Measurements from ENCODE around the gene ENGASE.

ENGASE gene

DNA sequence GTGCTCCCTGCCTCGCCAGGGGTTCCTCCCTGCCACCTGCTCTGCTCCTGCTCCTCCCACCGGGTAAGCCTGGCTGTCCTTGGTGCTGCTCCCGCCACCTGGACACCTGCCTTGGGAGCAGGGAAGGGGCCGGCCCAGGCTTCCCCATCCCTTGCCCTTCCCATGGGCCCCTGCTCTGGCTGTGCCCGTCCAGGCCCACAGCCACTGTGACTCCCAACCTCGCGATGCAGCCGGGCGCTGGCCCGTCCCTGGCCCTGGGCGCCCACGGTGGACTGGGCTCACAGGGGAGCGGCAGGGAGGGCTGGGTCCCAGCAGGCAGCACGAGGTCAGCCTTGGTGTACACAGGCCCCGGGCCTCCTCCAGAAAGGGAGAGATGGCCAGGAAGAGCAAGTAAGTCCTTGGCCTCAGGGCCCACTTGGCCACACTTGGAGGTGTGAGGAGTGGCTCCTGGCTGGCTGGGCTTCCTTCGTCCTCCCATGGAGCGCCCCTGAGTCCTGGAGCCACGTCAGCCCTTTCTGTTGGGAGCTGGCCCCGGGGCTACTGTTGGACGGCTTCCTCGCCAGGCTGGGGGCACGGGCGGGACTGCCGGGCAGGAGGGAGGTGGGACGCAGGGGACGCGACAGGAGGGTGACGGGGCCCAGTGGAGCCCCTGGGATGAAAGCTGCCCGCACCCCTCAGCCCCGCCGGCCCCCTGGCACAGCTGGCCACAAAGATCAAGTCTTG, 15.3 kb downstream of the ENGASE start:
- no peaks in the 10 kb centered on the region for H3K9me3 Mint-ChIP-seq
- no peak overlapping the region for H3K27ac Mint-ChIP-seq
- peaks cover 5% of the 10 kb centered on the region for H3K27me3 Mint-ChIP-seq
- H3K4me1 Mint-ChIP-seq = peaks cover 12% of the 10 kb centered on the region
- peaks cover 2% of the 10 kb centered on the region for H3K36me3 Mint-ChIP-seq
- H3K4me3 Mint-ChIP-seq = no peak overlapping the region

DNA sequence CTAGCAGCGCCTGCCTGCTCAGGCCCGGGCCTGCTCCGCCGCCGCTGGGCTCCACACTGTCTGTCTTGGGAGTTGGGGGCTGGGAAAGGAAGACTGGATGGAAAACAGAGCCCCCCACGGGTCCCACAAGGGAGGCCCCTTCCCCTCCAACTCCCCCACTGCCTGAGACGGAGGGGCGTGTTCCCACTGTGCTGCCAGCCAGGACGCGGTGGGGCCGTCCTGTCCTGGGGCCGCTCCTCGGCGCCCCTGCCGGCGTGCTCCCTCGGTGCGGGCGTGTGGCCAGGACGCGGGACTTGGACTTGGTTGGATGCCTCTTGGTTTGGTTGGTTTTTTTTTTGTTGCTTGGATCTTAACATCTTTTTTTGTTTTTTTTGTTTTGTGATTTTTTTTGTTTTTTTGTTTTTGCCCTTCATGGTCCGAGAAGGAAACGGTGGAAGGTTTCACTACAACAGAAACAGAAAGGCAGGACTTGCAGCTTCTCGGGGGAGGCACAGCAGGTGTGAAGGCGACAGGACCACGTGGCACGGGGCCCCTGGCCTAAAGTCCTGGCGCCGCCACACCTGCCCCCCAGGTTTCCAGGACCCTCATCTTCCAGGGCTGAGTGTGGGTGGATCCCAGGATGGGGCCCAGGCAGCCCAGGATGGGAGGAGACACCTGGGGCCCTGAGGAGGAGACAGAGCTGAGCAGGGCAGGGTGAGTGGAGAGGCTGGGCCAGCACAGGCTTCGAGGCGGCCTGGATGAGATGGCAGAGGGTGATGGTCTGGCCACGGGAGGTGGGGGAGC, 16.0 kb downstream of the ENGASE start:
- Mint-ChIP-seq H3K4me3 (no peak overlapping the region), H3K27me3 (peaks cover 5% of the 10 kb centered on the region), H3K27ac (peak overlapping the region; percentile 84), H3K9me3 (no peaks in the 10 kb centered on the region), H3K36me3 (peaks cover 2% of the 10 kb centered on the region), H3K4me1 (peaks cover 12% of the 10 kb centered on the region)

DNA sequence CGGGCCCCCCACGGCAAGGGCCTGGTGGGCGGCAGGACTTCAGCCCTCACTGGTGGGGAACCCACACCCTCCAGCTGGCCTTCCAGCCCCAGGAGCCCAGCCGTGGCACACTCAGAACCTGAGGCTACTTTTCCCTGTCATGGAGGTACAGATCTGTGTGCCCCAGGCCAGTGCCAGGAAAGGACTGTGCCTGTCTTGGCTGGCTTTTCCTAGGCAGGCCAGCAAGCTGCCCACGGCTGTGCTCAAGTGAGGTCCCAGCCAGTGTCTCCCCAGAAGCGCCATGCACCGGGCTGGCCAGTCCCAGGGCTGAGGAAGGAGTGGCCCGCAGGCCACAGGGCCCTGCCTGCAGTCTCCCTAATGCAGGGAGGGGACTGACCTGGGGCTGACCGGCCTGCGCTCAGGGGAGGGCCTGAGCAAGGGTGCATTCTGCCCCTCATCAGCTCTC, 16.6 kb downstream of the ENGASE start:
- H3K4me3 Mint-ChIP-seq = no peak overlapping the region
- no peak overlapping the region for H3K27ac Mint-ChIP-seq
- H3K9me3 Mint-ChIP-seq = no peaks in the 10 kb centered on the region
- peaks cover 2% of the 10 kb centered on the region for H3K36me3 Mint-ChIP-seq
- peaks cover 9% of the 10 kb centered on the region for H3K27me3 Mint-ChIP-seq
- peaks cover 12% of the 10 kb centered on the region for H3K4me1 Mint-ChIP-seq

DNA sequence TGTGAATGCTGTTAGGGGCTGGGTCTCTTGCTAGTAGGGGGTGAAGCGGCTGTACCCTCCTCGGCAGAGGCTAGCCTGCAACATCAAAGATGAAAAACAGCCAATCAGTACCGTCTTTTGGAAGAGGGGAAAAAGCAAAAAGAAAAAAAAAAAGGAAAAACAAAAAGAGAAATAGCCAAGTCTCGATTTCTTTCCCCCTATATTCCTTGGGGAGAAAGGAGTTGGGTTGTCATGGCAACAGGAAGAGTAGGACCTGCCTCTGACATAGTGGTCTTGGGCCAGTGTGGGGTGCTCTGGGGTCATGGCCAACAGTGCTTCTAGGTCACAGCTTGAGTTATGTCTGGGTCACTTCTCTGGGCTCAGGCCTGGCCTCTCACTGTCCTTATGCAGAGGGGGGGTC, 17.9 kb downstream of the ENGASE start:
- Mint-ChIP-seq H3K27me3 (peaks cover 11% of the 10 kb centered on the region), H3K36me3 (no peaks in the 10 kb centered on the region), H3K9me3 (no peaks in the 10 kb centered on the region), H3K27ac (no peak overlapping the region), H3K4me3 (no peak overlapping the region), H3K4me1 (peaks cover 12% of the 10 kb centered on the region)

GRCh38 chr17:79093270-79093669, 18.6 kb downstream of the ENGASE start:
- no peaks in the 10 kb centered on the region for H3K9me3 Mint-ChIP-seq

DNA sequence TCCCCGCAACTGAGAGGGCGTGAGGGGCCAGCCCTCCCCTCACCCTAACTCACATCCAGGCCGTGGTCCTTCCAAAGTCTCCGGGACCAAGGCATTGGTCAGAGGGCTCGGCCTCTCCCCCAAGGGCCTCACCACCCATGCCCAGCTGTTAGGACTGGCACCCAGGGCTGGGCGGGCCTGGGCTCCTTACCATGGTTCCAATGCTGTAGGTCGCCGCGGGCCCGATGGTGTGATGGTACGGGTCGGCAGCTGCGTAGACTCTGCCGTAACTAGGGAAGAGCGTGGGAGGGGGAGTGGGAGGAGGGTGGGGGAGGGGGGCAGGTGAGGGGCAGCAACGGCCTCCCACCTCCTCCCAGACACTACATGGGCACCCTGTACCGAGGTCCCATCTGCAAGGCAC, 19.6 kb downstream of the ENGASE start:
- Mint-ChIP-seq H3K27me3 (peaks cover 23% of the 10 kb centered on the region), H3K36me3 (no peaks in the 10 kb centered on the region), H3K4me3 (no peak overlapping the region), H3K4me1 (peaks cover 19% of the 10 kb centered on the region), H3K9me3 (no peaks in the 10 kb centered on the region), H3K27ac (no peak overlapping the region)

More at GRCh38 chr17:79093270-79093669, 18.6 kb downstream of the ENGASE start:
- Mint-ChIP-seq H3K36me3 (no peaks in the 10 kb centered on the region), H3K4me3 (no peak overlapping the region), H3K27ac (no peak overlapping the region), H3K27me3 (peaks cover 16% of the 10 kb centered on the region), H3K4me1 (peaks cover 19% of the 10 kb centered on the region)

- no peak overlapping the region for H3K27ac Mint-ChIP-seq
- peaks cover 19% of the 10 kb centered on the region for H3K4me1 Mint-ChIP-seq
- no peaks in the 10 kb centered on the region for H3K36me3 Mint-ChIP-seq
- no peaks in the 10 kb centered on the region for H3K9me3 Mint-ChIP-seq
- H3K4me3 Mint-ChIP-seq = peak overlapping the region; percentile 3
- peaks cover 24% of the 10 kb centered on the region for H3K27me3 Mint-ChIP-seq
Observed at GRCh38 chr17:79095345-79096055, 20.9 kb downstream of the ENGASE start.

DNA sequence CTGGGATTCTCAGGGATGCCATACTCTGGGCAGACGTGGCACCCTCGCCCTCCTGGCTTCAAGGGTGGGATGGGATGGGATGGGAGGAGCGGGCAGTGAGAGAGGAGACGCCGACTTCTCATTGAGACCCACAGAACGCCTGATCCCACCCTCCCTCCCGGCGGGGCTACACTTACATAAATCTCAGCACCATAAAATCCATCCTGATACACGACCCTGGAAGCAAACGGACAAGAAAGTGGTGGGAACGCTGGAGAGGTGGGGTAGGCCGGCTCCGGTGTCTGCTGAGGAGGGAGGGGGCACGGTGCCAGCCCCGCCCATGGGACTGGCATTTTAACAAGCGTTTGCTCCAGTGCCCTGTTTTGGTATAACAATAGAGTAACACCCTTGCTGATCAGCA, 21.9 kb downstream of the ENGASE start:
- Mint-ChIP-seq H3K9me3 (no peaks in the 10 kb centered on the region), H3K4me3 (no peak overlapping the region), H3K27me3 (peaks cover 24% of the 10 kb centered on the region), H3K36me3 (no peaks in the 10 kb centered on the region), H3K4me1 (peaks cover 15% of the 10 kb centered on the region), H3K27ac (no peak overlapping the region)

- Mint-ChIP-seq H3K9me3 (no peaks in the 10 kb centered on the region), H3K4me3 (no peak overlapping the region), H3K27ac (no peak overlapping the region), H3K36me3 (no peaks in the 10 kb centered on the region), H3K4me1 (peaks cover 15% of the 10 kb centered on the region), H3K27me3 (peaks cover 24% of the 10 kb centered on the region)
Observed at GRCh38 chr17:79097226-79098055, 22.8 kb downstream of the ENGASE start.

DNA sequence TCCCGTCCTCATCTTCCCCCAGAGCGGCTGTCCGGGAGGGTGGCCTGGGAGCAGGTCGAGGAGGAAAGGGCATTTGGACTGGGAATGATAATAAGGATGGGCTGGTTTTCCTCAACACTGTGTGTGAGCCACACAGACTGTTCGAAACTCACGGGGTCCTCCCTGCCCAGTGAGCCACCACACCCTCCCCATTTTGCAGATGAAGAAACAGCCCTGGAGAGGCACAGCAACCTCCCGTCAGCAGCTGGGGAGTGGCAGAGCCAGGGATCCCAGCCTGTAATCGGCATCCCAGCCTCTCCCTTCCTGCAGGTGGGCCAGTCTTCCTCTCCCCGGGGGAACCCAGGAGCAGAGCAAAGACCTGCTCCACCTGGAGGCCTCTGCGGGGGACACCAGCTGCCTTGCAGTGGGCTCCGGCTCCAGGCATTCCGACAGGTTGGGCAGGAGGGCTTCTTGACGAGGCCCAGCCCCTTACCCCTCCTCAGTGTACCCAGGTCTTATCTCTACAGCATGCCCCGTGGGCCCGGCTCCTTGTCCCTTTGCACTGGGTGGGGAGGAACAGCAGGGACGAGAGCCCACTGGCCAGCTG, 23.8 kb downstream of the ENGASE start:
- peaks cover 24% of the 10 kb centered on the region for H3K27me3 Mint-ChIP-seq
- peaks cover 10% of the 10 kb centered on the region for H3K4me1 Mint-ChIP-seq
- no peak overlapping the region for H3K4me3 Mint-ChIP-seq
- H3K9me3 Mint-ChIP-seq = no peaks in the 10 kb centered on the region
- no peak overlapping the region for H3K27ac Mint-ChIP-seq
- H3K36me3 Mint-ChIP-seq = no peaks in the 10 kb centered on the region

DNA sequence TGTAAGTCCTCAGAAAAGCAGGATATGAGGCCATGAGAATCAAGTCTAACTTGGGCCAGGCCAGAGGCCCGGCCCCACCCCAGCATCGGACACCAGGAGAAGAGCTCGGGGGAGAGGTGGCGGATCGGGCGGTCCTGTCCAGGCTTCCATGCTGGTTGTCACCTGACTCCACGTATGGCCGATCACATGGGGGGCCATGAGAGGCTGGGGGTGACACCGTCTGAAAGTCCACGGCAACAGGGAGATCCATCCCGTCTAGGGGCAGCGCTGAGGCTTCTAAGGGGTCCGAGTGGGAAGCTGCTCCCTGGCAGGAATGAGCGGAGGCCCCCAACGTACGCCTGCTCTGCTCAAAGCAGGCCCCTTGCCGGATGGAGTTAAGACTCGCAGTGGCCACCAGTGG, 25.8 kb downstream of the ENGASE start:
- Mint-ChIP-seq H3K27ac (no peak overlapping the region), H3K27me3 (peaks cover 21% of the 10 kb centered on the region), H3K4me1 (peaks cover 8% of the 10 kb centered on the region), H3K4me3 (no peak overlapping the region), H3K9me3 (no peaks in the 10 kb centered on the region), H3K36me3 (no peaks in the 10 kb centered on the region)

DNA sequence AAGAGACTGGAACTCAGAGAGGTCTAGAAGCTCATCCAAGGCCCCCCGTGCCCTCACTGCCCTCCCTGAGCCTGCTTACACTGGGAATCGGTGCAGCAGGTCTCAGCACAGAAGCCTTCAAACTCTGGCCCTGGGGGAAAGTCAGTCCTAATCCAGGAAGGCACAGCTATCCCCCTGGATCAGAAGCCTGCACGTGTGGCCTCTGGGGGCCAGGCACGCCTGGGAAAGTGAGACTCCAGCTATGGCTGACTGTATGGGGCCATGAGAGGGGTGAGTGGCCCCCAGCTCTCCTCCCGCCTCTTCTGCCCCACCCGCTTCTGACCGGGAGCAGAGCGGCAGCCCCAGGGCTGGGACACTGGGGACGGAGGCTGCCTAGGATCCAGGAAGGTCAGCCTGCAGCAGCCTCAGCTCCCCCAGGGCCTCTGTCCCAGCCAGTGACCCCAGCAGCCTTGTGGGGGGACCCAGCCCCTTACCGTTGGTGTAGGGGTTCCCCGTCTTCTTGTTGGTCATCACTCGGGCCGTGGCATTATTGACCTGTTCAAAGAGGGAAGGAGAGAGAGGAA, 26.6 kb downstream of the ENGASE start:
- Mint-ChIP-seq H3K4me3 (no peak overlapping the region), H3K27ac (no peak overlapping the region), H3K27me3 (peaks cover 17% of the 10 kb centered on the region), H3K9me3 (no peaks in the 10 kb centered on the region), H3K36me3 (no peaks in the 10 kb centered on the region), H3K4me1 (peaks cover 8% of the 10 kb centered on the region)

DNA sequence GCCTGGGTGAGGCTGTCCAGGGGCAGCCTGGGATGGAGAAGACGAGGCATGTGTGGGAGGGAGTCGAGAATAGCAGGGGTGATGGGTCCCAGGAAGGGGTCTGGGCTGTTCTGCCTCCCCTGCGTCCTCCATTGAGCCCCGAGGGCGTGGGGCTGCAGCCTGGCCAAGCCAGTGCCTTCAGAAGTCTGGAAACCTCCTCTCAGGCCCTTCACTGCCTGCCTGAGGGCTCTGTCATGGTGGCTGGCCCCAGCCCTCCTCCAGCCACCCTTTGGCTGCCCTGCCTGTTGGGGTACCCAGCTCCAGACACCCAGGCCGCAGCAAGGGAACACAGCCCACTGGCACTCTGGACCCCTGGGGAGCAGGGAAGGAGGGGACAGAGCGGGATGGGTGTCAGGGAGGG, 27.6 kb downstream of the ENGASE start:
- no peaks in the 10 kb centered on the region for H3K36me3 Mint-ChIP-seq
- H3K9me3 Mint-ChIP-seq = no peaks in the 10 kb centered on the region
- H3K4me3 Mint-ChIP-seq = no peak overlapping the region
- no peak overlapping the region for H3K27ac Mint-ChIP-seq
- H3K4me1 Mint-ChIP-seq = peaks cover 8% of the 10 kb centered on the region
- peaks cover 15% of the 10 kb centered on the region for H3K27me3 Mint-ChIP-seq

DNA sequence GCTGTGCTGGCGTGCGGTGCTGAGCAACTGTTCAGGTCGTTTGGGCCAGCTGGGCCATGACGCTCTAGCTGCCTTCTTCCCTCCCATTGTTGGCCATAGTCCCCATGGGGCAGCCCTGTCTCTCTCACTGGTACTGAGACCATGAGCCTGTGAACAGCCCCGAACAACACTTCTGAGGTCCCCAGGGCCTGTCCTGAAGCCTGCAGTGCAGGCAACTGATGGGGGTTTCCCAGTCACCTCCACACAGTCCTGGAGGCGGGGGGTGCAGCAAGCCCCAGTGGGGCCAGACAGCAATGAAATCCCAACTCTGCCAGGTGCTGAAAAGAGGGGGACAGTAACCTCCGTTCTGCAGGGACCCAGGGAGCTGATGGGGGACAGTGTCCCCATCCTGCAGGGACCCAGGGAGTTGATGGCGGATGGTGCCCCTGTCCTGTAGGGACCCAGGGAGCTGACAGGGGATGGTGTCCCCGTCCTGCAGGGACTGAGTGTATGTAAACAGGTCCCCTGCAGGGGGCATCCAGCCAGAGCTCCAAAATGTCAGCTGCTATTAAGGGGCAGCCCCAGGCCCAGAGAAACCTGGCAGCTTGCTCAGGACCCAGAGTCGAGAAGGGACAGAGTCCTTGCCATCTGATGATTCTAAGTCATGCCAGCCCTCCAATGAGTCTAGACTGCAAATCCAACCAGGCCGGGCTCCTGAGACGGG, 30.4 kb downstream of the ENGASE start:
- H3K9me3 Mint-ChIP-seq = no peaks in the 10 kb centered on the region
- no peaks in the 10 kb centered on the region for H3K4me1 Mint-ChIP-seq
- H3K36me3 Mint-ChIP-seq = no peaks in the 10 kb centered on the region
- H3K27ac Mint-ChIP-seq = no peak overlapping the region
- peaks cover 3% of the 10 kb centered on the region for H3K27me3 Mint-ChIP-seq
- H3K4me3 Mint-ChIP-seq = no peak overlapping the region

Measured in activated naive CD4-positive, alpha-beta T cell treated with anti-CD3 and anti-CD28 coated beads, Interleukin-2, amount 50 U/mL, for 24 hours (primary cell).